ENCODE data around the gene ELMO1. TPM values are rescaled to one million over a fixed set of nuclear protein-coding genes. Genes with fewer than 3 reads are reported as not detected.

The ELMO1 gene
- total and polyA plus RNA-seq, 2 of the 13 experiments (the other 11 are each of a cell fraction or from before 2014, with no cell fraction given) = 0.11 to 0.17 TPM

DNA sequence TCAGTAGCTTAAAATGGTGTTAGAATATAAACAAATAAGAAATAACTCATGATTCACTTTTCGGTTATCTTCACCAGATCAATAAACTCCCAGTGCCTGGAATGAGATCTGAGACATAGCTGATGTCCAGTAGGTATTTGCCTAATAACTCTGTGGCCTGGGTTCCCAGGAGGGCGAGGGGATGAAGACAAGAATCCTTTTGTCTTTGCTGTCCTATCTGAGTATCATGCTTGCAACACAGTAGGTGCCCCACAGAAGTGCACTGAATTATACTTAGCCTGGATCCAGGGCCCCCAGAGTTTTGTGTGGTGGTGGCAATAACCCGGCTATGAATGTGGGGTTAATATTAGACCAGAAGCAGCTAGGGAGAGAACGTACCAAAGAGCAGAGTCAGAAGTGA lies 374.3 kb downstream of the ELMO1 start (continued):
- TF ChIP-seq FOXP1 (IDR thresholded peaks at IDR 0.05) = no peak
- TF ChIP-seq FOXP1 (CRISPR knock-in tag; IDR thresholded peaks at IDR 0.05) = peak; percentile 64; the same call in 1 of the 2 replicates
- TF ChIP-seq KLF12 (CRISPR knock-in tag; IDR thresholded peaks at IDR 0.05; ENCODE audit: borderline replicate concordance) = no peak
- TF ChIP-seq ZNF33B (CRISPR knock-in tag; IDR thresholded peaks at IDR 0.05) = no peak
- no peak for TF ChIP-seq ZNF251 (CRISPR knock-in tag; IDR thresholded peaks at IDR 0.05)
- no peak for TF ChIP-seq MTF1 (CRISPR knock-in tag; IDR thresholded peaks at IDR 0.05)
- TF ChIP-seq ZNF317 (CRISPR knock-in tag; IDR thresholded peaks at IDR 0.05) = no peak
- no peak for TF ChIP-seq TBL1XR1 (IDR thresholded peaks at IDR 0.05; ENCODE audit: borderline replicate concordance, low read length, partially characterized antibody)
- TF ChIP-seq, protein P1, sequence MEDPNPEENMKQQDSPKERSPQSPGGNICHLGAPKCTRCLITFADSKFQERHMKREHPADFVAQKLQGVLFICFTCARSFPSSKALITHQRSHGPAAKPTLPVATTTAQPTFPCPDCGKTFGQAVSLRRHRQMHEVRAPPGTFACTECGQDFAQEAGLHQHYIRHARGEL (CRISPR knock-in tag; IDR thresholded peaks at IDR 0.05) = no peak
- TF ChIP-seq ZKSCAN5 (CRISPR knock-in tag; IDR thresholded peaks at IDR 0.05) = no peak
- no peak for TF ChIP-seq RBFOX2 (IDR thresholded peaks at IDR 0.05; ENCODE audit: low read depth, low read length)
- no peak for TF ChIP-seq ZNF572 (CRISPR knock-in tag; IDR thresholded peaks at IDR 0.05)
- TF ChIP-seq JUNB (CRISPR knock-in tag; IDR thresholded peaks at IDR 0.05; ENCODE audit: borderline replicate concordance) = peak; percentile 64; the same call in 1 of the 2 replicates
- TF ChIP-seq, protein P2, sequence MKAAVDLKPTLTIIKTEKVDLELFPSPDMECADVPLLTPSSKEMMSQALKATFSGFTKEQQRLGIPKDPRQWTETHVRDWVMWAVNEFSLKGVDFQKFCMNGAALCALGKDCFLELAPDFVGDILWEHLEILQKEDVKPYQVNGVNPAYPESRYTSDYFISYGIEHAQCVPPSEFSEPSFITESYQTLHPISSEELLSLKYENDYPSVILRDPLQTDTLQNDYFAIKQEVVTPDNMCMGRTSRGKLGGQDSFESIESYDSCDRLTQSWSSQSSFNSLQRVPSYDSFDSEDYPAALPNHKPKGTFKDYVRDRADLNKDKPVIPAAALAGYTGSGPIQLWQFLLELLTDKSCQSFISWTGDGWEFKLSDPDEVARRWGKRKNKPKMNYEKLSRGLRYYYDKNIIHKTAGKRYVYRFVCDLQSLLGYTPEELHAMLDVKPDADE (CRISPR knock-in tag; IDR thresholded peaks at IDR 0.05) = no peak
- peak; percentile 57; the same call in 1 of the 2 replicates for TF ChIP-seq ZNF292 (CRISPR knock-in tag; IDR thresholded peaks at IDR 0.05; ENCODE audit: borderline replicate concordance, low read depth)
- TF ChIP-seq ZNF674 (CRISPR knock-in tag; IDR thresholded peaks at IDR 0.05; ENCODE audit: low read depth) = no peak
- TF ChIP-seq IRF2 (CRISPR knock-in tag; IDR thresholded peaks at IDR 0.05) = peak; percentile 19; the same call in 1 of the 2 replicates
- no peak for TF ChIP-seq ZNF205 (CRISPR knock-in tag; IDR thresholded peaks at IDR 0.05)
- TF ChIP-seq, protein P3, sequence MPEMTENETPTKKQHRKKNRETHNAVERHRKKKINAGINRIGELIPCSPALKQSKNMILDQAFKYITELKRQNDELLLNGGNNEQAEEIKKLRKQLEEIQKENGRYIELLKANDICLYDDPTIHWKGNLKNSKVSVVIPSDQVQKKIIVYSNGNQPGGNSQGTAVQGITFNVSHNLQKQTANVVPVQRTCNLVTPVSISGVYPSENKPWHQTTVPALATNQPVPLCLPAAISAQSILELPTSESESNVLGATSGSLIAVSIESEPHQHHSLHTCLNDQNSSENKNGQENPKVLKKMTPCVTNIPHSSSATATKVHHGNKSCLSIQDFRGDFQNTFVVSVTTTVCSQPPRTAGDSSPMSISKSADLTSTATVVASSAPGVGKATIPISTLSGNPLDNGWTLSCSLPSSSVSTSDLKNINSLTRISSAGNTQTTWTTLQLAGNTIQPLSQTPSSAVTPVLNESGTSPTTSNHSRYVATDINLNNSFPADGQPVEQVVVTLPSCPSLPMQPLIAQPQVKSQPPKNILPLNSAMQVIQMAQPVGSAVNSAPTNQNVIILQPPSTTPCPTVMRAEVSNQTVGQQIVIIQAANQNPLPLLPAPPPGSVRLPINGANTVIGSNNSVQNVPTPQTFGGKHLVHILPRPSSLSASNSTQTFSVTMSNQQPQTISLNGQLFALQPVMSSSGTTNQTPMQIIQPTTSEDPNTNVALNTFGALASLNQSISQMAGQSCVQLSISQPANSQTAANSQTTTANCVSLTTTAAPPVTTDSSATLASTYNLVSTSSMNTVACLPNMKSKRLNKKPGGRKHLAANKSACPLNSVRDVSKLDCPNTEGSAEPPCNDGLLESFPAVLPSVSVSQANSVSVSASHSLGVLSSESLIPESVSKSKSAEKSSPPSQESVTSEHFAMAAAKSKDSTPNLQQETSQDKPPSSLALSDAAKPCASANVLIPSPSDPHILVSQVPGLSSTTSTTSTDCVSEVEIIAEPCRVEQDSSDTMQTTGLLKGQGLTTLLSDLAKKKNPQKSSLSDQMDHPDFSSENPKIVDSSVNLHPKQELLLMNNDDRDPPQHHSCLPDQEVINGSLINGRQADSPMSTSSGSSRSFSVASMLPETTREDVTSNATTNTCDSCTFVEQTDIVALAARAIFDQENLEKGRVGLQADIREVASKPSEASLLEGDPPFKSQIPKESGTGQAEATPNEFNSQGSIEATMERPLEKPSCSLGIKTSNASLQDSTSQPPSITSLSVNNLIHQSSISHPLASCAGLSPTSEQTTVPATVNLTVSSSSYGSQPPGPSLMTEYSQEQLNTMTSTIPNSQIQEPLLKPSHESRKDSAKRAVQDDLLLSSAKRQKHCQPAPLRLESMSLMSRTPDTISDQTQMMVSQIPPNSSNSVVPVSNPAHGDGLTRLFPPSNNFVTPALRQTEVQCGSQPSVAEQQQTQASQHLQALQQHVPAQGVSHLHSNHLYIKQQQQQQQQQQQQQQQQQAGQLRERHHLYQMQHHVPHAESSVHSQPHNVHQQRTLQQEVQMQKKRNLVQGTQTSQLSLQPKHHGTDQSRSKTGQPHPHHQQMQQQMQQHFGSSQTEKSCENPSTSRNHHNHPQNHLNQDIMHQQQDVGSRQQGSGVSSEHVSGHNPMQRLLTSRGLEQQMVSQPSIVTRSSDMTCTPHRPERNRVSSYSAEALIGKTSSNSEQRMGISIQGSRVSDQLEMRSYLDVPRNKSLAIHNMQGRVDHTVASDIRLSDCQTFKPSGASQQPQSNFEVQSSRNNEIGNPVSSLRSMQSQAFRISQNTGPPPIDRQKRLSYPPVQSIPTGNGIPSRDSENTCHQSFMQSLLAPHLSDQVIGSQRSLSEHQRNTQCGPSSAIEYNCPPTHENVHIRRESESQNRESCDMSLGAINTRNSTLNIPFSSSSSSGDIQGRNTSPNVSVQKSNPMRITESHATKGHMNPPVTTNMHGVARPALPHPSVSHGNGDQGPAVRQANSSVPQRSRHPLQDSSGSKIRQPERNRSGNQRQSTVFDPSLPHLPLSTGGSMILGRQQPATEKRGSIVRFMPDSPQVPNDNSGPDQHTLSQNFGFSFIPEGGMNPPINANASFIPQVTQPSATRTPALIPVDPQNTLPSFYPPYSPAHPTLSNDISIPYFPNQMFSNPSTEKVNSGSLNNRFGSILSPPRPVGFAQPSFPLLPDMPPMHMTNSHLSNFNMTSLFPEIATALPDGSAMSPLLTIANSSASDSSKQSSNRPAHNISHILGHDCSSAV (CRISPR knock-in tag; IDR thresholded peaks at IDR 0.05; ENCODE audit: borderline replicate concordance) = no peak
- no peak for TF ChIP-seq NAIF1 (CRISPR knock-in tag; IDR thresholded peaks at IDR 0.05; ENCODE audit: borderline replicate concordance)
- no peak for TF ChIP-seq ZNF672 (CRISPR knock-in tag; IDR thresholded peaks at IDR 0.05)
- no peak for TF ChIP-seq REPIN1 (CRISPR knock-in tag; IDR thresholded peaks at IDR 0.05; ENCODE audit: borderline replicate concordance, low read depth)
- TF ChIP-seq KDM4B (CRISPR knock-in tag; IDR thresholded peaks at IDR 0.05) = no peak
- no peak for TF ChIP-seq RFX5 (IDR thresholded peaks at IDR 0.05; ENCODE audit: low read depth, low read length)

Measured in HepG2 (cell line).